H54 (cell line): Measurements from ENCODE around the gene ZDHHC24.

Experiments
- DNase-seq: peaks from one replicate; pipeline ENCODE4 v3.0.0; 2011; ENCODE audit warnings: low spot score, mixed read lengths; ENCODE audit not compliant: insufficient read length
- FAIRE-seq: peaks from 3 replicates; lab custom pipeline; 2011; peaks lifted over from hg19 to GRCh38; lab: Jason Lieb, UNC
- POLR2A ChIP-seq: IDR thresholded peaks from 2 replicates; pipeline ENCODE4 v1.6.1; 2011; ENCODE audit warnings: low read depth, mild to moderate bottlenecking, low read length

The ZDHHC24 gene

GRCh38 chr11:66561178-66561974 is 15.5 kb upstream of the ZDHHC24 start:
- FAIRE-seq (no peak), DNase-seq (no peak)
- TF ChIP-seq POLR2A: no peak

- TF ChIP-seq POLR2A: no peak
- FAIRE-seq: no peak
- DNase-seq: no peak
Measured at GRCh38 chr11:66559866-66560676, 14.2 kb upstream of the ZDHHC24 start.

- TF ChIP-seq POLR2A: no peak
- no peak for FAIRE-seq
Measured at GRCh38 chr11:66559142-66559865, 13.5 kb upstream of the ZDHHC24 start.

GRCh38 chr11:66557733-66558326 is 12.0 kb upstream of the ZDHHC24 start:
- DNase-seq (no peak), FAIRE-seq (no peak)
- TF ChIP-seq POLR2A: no peak

More at GRCh38 chr11:66559142-66559865, 13.5 kb upstream of the ZDHHC24 start:
- DNase-seq: no peak

GRCh38 chr11:66556086-66556485 is 10.2 kb upstream of the ZDHHC24 start:
- TF ChIP-seq POLR2A: no peak
- FAIRE-seq: no peak
- DNase-seq: no peak

- FAIRE-seq (no peak), DNase-seq (no peak)
- TF ChIP-seq POLR2A: no peak
Measured at GRCh38 chr11:66555416-66555815, 9.6 kb upstream of the ZDHHC24 start.

- no peak for TF ChIP-seq POLR2A
- FAIRE-seq (no peak), DNase-seq (no peak)
Measured at GRCh38 chr11:66554602-66555001, 8.8 kb upstream of the ZDHHC24 start.

- no peak for TF ChIP-seq POLR2A
- no peak for FAIRE-seq
Measured at GRCh38 chr11:66550887-66551286, 5.0 kb upstream of the ZDHHC24 start.

GRCh38 chr11:66549696-66550095 is 3.8 kb upstream of the ZDHHC24 start:
- TF ChIP-seq POLR2A: no peak
- FAIRE-seq (no peak), DNase-seq (no peak)

More at GRCh38 chr11:66550887-66551286, 5.0 kb upstream of the ZDHHC24 start:
- no peak for DNase-seq

GRCh38 chr11:66548774-66549630 is 3.2 kb upstream of the ZDHHC24 start:
- TF ChIP-seq POLR2A: no peak
- no peak for DNase-seq
- FAIRE-seq: no peak

GRCh38 chr11:66548041-66548440 is 2.2 kb upstream of the ZDHHC24 start:
- no peak for DNase-seq
- FAIRE-seq: no peak
- no peak for TF ChIP-seq POLR2A

GRCh38 chr11:66547662-66548009 is 1.8 kb upstream of the ZDHHC24 start:
- TF ChIP-seq POLR2A: no peak
- DNase-seq (no peak), FAIRE-seq (no peak)
